Activated T-helper 17 cell treated with anti-CD3 and anti-CD28 coated beads, Interleukin-2, amount 50 U/mL, for 72 hours (primary cell): ENCODE data around the gene CHD2. TPM values are rescaled to one million over a fixed set of nuclear protein-coding genes. Genes with fewer than 3 reads are reported as not detected.
"Not testable (repeated sequence)": the region's sequence is repeated elsewhere in the genome, so short reads cannot be mapped to it uniquely, and the experiment has no call there.

Source experiments
- ATAC-seq: fragments of 150-1000 bp; cut with Tn5 transposase; replicated peaks from 2 replicates; pipeline ENCODE4 v1.10.0; 2021; ENCODE audit warnings: mild to moderate bottlenecking, moderate library complexity
- H3K27ac Mint-ChIP-seq: one replicate; pipeline ENCODE4 v1.8.0; 2022; ENCODE audit warnings: mixed read lengths
- H3K27me3 Mint-ChIP-seq: one replicate; pipeline ENCODE4 v1.8.0; 2022; ENCODE audit warnings: mixed read lengths
- H3K36me3 Mint-ChIP-seq: one replicate; pipeline ENCODE4 v1.8.0; 2022; ENCODE audit warnings: low read depth, mild to moderate bottlenecking, mixed read lengths
- H3K4me1 Mint-ChIP-seq: one replicate; pipeline ENCODE4 v1.8.0; 2022; ENCODE audit warnings: mixed read lengths
- H3K4me3 Mint-ChIP-seq: one replicate; pipeline ENCODE4 v1.8.0; 2022; ENCODE audit warnings: mild to moderate bottlenecking, mixed read lengths
- H3K9me3 Mint-ChIP-seq: one replicate; pipeline ENCODE4 v1.8.0; 2022; ENCODE audit warnings: mixed read lengths
- total RNA-seq, 2 donors: library from RNA; stranded (reverse); gene quantifications; one replicate each; pipeline ENCODE4 v1.2.3, GENCODE V29; 2022

The CHD2 gene
- total RNA-seq, 2 donors from 2014 or later, result 159 to 357 TPM

DNA sequence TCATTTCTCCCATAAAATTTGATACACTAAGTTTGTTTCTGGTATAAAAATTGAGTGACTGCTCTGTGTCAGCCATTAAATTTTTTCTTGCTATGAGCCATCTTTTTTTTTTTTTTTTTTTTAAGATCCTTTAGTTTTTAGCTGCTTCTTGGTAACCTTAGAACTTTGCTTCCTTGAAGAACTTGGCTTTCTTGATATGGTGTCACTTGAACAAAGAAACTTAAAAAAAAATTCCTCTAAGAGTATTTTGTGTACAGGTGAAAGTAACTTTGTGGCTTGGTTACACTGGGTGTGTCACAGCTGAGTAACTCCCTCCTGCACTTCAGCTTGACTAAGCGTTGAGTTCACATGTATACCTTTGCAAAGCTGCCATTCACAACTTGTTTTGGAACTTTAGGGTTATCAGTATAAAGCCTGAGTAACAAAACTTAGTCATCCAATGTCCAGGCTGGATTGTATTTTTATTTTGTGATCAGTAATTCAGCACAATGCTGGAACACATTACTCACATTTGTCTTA is 6.5 kb downstream of the CHD2 start:
- Mint-ChIP-seq H3K9me3 (no peaks in the 10 kb centered on the region), H3K4me1 (peaks cover 60% of the 10 kb centered on the region), H3K4me3 (peak overlapping the region; percentile 94), H3K36me3 (peaks cover 99% of the 10 kb centered on the region), H3K27me3 (no peaks in the 10 kb centered on the region), H3K27ac (peak overlapping the region; percentile 99)
- peak; percentile 72 for ATAC-seq

DNA sequence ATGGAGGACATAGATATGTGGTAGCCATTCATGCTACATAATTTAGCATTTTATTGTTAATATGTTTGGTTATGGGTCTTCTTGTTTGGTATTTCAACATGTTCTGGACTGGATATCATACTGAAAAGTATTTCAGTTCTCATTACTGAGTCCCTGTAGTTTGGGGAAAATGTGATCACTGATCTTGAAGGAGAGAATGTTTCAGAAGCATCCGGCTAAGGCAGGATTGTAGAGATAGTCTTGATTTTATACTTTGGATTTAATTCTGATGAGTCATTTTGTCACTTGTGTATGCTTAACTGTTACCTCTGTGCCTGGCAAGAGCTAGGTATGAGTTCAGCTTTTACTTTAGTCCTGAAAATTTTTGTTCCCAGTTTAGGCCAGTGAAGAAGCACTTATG is 7.1 kb downstream of the CHD2 start:
- H3K4me1 Mint-ChIP-seq, result peaks cover 65% of the 10 kb centered on the region
- peaks cover 99% of the 10 kb centered on the region for H3K36me3 Mint-ChIP-seq
- H3K27ac Mint-ChIP-seq, result peak overlapping the region; percentile 99
- no peaks in the 10 kb centered on the region for H3K9me3 Mint-ChIP-seq
- no peaks in the 10 kb centered on the region for H3K27me3 Mint-ChIP-seq
- H3K4me3 Mint-ChIP-seq, result peak overlapping the region; percentile 94
- ATAC-seq, result peak; percentile 29

DNA sequence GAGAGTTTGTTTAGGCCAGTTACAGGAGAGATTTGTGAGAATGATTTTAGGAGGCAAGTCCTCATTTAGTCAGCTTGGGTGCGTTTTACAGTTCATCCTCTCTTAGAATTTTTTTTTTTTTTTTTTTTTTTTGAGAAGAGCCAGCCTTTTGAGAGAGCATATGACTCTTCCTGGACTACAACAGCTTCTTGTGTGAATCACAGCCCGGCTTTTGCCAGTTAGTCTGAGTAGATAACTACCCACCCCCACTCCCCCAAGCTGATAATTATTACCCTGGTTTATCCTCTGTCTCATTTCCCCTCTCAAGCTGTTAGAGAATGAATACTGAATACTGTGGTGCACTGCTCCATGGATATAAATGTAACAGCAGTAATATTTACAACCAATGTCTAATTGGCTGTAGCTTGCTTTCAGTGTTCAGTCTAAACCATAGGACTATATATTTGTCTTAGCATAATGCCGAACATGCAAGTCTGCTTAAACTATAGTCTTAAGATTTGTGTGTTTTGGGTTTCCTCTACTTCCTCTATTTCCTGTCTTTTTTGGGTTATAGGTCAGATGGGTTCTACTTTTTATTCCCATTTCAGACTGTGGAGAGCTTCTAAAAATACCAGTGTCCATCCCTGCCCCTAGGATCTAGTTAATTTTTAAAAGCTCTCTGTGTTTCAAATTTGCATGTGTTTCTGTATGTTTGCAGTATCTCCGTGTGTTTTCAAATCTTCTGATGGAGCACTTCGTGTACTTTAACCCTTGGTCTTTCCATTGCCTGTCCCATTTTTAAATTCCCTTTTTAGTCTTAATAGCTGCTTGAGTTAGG is 8.0 kb downstream of the CHD2 start:
- H3K4me3 Mint-ChIP-seq, result peak overlapping the region; percentile 94
- H3K27ac Mint-ChIP-seq, result peak overlapping the region; percentile 99
- H3K9me3 Mint-ChIP-seq, result no peaks in the 10 kb centered on the region
- no peaks in the 10 kb centered on the region for H3K27me3 Mint-ChIP-seq
- H3K36me3 Mint-ChIP-seq, result peaks cover 99% of the 10 kb centered on the region
- peak; percentile 13 for ATAC-seq
- peaks cover 67% of the 10 kb centered on the region for H3K4me1 Mint-ChIP-seq

DNA sequence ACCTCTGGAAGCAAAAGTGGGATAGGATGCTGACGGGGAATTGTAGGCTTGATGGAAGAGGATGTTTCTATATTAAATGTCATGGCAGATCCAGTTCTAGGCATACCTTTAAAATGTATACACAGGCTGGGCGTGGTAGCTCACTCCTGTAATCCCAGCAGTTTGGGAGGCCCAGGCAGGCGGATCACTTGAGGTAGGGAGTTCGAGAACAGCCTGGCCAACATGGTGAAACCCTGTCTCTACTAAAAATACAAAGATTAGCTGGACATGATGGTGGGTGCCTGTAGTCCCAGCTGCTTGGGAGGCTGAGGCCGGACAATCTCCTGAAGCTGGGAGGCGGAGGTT is 8.6 kb downstream of the CHD2 start:
- peaks cover 98% of the 10 kb centered on the region for H3K36me3 Mint-ChIP-seq
- H3K4me1 Mint-ChIP-seq, result peaks cover 67% of the 10 kb centered on the region
- H3K4me3 Mint-ChIP-seq, result peak overlapping the region; percentile 94
- no peak for ATAC-seq
- no peaks in the 10 kb centered on the region for H3K27me3 Mint-ChIP-seq
- H3K9me3 Mint-ChIP-seq, result no peaks in the 10 kb centered on the region
- H3K27ac Mint-ChIP-seq, result peak overlapping the region; percentile 99

DNA sequence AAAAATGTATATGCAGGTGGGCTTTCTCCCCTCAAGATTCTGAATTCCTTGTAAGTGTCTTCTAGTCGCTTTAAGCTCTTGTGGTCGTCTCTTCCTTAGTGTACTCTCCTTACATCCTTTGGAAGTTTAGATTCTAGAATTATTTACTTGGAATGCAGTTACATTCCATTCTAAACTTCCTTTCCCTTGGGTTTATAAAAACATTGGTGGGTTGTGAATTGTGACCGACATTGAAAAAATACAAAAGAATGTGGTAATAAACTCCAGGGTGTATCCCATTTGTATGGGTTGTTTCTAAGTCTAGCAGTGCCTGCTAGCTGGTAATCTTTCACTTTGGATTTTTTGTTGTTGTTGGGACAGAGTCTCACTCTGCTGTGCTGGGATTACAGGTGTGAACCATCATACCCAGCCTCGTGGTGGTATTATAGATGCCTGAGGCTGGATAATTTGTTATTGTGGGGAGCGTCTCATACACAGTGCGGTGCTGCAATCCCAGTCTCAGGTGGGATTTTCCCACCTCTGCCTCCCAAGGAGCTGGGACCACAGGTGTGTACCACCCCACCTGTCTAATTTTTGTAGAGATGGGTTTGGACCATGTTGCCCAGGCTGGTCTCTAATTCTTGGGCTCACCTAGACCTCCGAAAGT is 9.1 kb downstream of the CHD2 start:
- Mint-ChIP-seq H3K36me3 (peaks cover 98% of the 10 kb centered on the region), H3K9me3 (no peaks in the 10 kb centered on the region), H3K27ac (peak overlapping the region; percentile 99), H3K27me3 (no peaks in the 10 kb centered on the region), H3K4me3 (peak overlapping the region; percentile 94), H3K4me1 (peaks cover 68% of the 10 kb centered on the region)
- no peak for ATAC-seq

DNA sequence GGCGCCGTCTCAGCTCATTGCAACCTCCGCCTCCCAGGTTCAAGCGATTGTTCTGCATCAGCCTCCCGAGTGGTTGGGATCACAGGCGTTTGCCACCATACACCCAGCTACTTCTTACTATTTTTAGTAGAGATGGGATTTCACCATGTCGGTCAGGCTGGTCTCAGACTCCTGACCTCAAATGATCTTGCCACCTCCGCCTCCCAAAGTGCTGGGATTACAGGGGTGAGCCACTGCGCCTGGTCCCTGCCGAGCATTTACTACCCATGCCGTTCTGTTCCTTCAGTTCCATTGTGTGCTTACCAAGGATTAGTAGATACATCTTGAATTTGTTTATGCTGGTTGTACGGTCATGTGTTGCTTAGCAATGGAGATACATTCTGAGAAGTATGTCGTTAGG is 10.3 kb downstream of the CHD2 start:
- H3K36me3 Mint-ChIP-seq, result peaks cover 98% of the 10 kb centered on the region

DNA sequence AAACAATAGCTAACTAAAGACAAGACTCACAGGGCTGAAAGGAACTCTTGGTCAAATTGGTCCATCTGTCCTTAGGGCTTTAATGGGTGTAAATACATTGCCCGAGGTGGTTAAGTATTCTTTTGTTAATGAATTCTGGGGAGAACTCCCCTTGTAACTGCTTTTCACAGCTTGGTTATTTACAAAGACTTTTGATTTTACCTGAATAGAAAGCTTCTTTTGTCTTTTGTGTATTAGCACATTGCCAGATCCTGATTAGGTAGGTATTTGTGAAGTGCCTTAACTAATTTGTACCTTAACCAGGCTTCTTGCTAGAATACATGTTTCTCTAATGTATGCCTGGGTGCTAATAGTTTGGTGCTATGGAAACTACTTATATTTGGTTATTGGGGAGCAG is 14.0 kb downstream of the CHD2 start:
- Mint-ChIP-seq H3K4me1 (peaks cover 53% of the 10 kb centered on the region), H3K9me3 (no peaks in the 10 kb centered on the region), H3K4me3 (peak overlapping the region; percentile 94), H3K27ac (peak overlapping the region; percentile 99), H3K36me3 (peaks cover 93% of the 10 kb centered on the region), H3K27me3 (no peaks in the 10 kb centered on the region)
- no peak for ATAC-seq

More for the DNA sequence above, 10.3 kb downstream of the CHD2 start:
- Mint-ChIP-seq H3K9me3 (no peaks in the 10 kb centered on the region), H3K4me1 (peaks cover 75% of the 10 kb centered on the region), H3K4me3 (peak overlapping the region; percentile 94), H3K27ac (peak overlapping the region; percentile 92), H3K27me3 (no peaks in the 10 kb centered on the region)
- ATAC-seq, result peak; percentile 0

DNA sequence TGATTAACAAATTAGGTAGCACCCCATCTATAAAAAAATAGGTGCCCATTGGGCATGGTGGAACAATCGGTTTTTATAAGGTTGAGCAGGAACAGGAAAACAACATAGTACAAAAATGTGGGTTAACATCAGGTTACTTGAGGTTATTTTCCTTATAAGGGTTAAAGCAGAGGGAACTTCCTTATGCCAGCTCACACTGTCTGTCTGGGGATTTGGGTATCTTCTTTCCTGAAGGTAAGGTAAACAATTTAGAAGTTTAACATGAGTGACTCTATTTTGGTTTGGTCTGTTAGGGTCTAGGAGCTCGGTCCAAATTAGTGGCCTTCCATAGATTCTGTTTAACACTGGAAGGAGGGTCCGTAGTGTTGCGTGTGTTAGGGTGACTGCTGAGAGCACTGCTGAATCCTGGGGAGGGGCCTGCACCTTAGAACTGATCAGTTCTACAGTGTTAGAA is 14.7 kb downstream of the CHD2 start:
- peak overlapping the region; percentile 94 for H3K4me3 Mint-ChIP-seq
- H3K27ac Mint-ChIP-seq, result peak overlapping the region; percentile 99
- peaks cover 93% of the 10 kb centered on the region for H3K36me3 Mint-ChIP-seq
- H3K9me3 Mint-ChIP-seq, result no peaks in the 10 kb centered on the region
- peak; percentile 76 for ATAC-seq
- H3K4me1 Mint-ChIP-seq, result peaks cover 53% of the 10 kb centered on the region
- H3K27me3 Mint-ChIP-seq, result no peaks in the 10 kb centered on the region

DNA sequence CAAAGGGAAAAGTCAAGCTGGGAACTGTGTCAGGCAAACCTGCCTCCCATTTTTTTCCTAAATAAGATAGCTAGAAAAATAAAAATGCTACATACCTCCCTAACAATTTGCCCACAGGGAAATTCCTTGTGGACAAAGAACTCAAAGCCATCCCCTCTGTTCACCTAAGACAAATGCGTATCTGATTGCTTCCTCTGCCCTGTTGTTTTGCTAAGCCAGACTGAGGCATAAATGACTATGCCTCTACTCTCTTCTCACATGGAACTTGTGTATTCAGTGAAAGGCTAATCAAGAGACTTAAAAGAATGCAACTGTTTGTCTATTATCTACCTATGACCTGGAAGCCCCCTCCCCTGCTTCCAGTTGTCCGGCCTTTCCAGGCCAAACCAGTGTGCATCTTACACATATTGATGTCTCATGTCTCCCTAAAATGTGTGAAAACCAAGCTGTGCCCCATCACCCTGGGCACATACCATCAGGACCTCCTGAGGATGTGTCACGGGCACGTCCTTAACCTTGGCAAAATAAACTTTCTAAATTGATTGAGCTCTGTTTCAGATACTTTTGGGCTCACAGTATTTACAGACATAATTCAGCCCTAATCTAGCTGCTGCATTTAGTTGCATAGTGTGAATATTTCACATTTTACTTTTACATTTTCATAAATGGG is 15.8 kb downstream of the CHD2 start:
- Mint-ChIP-seq H3K27ac (peak overlapping the region; percentile 99), H3K36me3 (peaks cover 94% of the 10 kb centered on the region), H3K4me1 (peaks cover 56% of the 10 kb centered on the region), H3K4me3 (peak overlapping the region; percentile 94), H3K9me3 (no peaks in the 10 kb centered on the region), H3K27me3 (no peaks in the 10 kb centered on the region)
- peak; percentile 44 for ATAC-seq

DNA sequence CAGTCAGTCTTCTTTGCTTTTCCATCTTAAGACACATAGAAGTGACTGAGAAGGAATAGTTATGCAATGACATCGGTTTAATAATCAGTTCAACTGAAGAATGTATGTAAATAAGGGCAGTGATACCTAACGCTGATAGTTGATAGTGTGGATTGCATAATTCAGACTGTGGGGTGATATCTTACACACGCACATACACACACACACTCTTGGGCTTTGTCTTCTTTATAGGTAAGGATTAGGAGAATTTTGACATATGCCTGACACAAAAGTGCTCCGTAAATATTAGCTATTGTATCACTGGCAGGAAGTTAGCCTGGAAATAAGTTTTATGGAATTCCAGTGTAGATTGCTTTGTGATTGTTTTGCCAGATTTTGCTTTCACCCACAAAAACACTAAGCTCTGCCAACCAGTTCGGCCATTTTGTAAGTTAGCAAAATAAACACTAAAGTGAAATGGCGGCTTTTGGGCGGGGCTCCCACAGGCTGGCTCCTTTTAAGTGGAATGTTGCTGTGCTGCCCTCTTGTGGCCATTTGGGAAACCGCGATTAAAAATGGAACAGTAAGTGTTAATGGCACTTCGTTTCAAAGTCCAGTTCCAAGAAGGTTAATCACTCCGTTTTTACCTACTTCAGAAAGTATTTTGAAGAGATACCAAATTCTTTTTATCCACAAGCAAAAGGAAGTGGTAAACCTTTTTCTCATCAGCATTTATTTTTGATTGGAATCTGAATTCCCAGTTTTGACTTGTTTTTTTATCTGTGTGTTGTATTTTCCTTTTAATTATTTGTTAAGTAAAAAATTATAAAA is 17.7 kb downstream of the CHD2 start:
- H3K4me1 Mint-ChIP-seq, result peaks cover 62% of the 10 kb centered on the region
- no peaks in the 10 kb centered on the region for H3K27me3 Mint-ChIP-seq
- peak; percentile 15 for ATAC-seq
- H3K27ac Mint-ChIP-seq, result peak overlapping the region; percentile 99
- peaks cover 94% of the 10 kb centered on the region for H3K36me3 Mint-ChIP-seq
- H3K4me3 Mint-ChIP-seq, result peak overlapping the region; percentile 94
- no peaks in the 10 kb centered on the region for H3K9me3 Mint-ChIP-seq

DNA sequence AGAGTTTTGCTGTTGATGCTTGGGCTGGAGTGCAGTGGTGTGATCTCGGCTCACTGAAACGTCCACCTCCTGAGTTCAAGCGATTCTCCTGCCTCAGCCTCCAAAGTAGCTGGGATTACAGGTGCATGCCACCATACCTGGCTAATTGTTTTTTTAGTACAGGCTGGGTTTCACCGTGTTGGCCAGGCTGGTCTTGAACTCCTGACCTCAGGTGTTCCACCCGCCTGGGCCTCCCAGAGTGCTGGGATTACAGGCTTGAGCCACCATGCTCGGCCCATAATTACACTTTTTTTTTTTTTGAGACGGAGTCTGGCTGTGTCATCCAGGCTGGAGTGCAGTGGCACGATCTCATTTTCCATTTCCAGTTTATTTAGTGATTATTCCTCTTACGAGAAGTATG is 18.8 kb downstream of the CHD2 start:
- H3K27me3 Mint-ChIP-seq, H3K9me3 Mint-ChIP-seq, ATAC-seq: not testable (repeated sequence)
- Mint-ChIP-seq H3K36me3 (peaks cover 95% of the 10 kb centered on the region), H3K27ac (peak overlapping the region; percentile 91), H3K4me3 (peak overlapping the region; percentile 70), H3K4me1 (peaks cover 63% of the 10 kb centered on the region)

DNA sequence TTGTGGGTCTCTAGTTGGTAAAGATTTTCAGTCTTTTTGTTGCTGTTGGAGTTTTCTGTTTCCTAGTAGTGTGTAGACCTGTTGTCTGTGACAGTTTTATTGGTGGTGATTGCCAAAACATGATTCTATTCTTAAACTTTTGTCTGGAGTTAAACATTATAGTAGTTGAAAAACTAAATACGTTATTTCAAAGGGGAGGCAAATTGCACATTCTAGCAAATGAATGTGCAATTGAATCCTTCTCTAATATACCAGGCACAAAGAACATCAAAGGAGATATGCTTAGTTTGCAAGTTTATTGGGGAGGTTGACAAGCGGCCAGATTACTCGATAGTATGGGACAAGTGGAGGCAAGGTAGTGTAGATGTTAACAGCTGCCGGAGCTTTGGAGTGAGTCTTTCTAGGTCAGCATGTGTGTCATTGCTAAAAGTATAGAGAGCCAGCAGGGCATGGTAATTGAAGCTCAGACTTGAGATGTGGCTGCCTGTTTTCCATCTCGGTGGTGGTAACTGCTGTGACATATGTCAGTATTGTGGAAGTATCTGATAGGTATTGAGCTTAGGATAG is 20.6 kb downstream of the CHD2 start:
- H3K27me3 Mint-ChIP-seq, result no peaks in the 10 kb centered on the region
- H3K4me3 Mint-ChIP-seq, result peak overlapping the region; percentile 70
- no peaks in the 10 kb centered on the region for H3K9me3 Mint-ChIP-seq
- peaks cover 60% of the 10 kb centered on the region for H3K4me1 Mint-ChIP-seq
- peaks cover 95% of the 10 kb centered on the region for H3K36me3 Mint-ChIP-seq
- peak overlapping the region; percentile 91 for H3K27ac Mint-ChIP-seq
- ATAC-seq, result no peak

DNA sequence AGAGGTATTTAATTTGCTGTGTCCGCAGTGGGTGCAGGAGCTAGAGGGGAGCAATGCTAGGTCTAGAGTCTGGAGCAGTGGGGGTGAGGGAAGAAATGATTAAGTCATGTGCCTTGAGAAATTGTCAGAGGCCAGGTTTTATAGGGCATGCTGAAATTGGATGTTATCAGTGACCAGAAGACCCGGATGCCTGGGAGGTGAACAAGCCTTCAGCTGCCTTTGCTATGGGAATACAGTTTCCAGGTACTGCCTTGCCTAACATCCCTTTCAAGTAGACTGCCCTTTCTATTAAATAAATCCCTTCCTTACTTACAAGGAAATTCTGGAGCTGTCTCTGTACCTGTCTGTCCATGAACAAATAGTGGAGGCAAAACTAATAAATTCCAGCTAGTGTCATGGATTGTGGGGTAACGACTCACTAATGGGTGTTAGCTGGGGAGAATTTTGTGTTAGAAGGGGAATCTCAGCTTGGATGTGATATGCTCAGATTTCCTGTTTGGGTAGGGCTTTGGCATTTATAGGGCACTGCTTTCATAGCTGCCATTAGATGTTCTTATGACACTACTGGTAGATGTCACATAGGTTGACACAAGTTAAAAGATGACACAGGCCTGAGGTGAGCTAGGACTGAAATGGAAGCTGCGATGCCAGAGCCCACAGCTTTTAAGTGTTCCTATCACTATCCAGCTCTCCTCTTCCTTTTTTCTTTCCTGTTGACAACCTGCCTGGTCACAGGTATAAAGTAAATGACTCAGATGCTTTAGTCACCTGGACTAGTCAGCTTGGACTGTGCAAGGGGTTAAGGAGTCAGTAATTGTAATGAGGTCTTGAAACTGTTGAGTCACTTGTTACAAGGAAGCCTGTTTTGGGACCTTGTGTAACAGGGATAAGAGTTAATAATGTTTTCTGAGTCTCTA is 21.3 kb downstream of the CHD2 start:
- Mint-ChIP-seq H3K4me1 (peaks cover 63% of the 10 kb centered on the region), H3K27me3 (no peaks in the 10 kb centered on the region), H3K27ac (peak overlapping the region; percentile 91), H3K4me3 (peak overlapping the region; percentile 70), H3K36me3 (peaks cover 95% of the 10 kb centered on the region), H3K9me3 (no peaks in the 10 kb centered on the region)
- peak; percentile 87 for ATAC-seq
